Measurements from ENCODE around the gene NHSL2. TPM values are rescaled to one million over a fixed set of nuclear protein-coding genes. Genes with fewer than 3 reads are reported as not detected.

NHSL2 gene
- total RNA-seq, 2 experiments from 2014 or later, result 0.50 to 0.70 TPM

DNA sequence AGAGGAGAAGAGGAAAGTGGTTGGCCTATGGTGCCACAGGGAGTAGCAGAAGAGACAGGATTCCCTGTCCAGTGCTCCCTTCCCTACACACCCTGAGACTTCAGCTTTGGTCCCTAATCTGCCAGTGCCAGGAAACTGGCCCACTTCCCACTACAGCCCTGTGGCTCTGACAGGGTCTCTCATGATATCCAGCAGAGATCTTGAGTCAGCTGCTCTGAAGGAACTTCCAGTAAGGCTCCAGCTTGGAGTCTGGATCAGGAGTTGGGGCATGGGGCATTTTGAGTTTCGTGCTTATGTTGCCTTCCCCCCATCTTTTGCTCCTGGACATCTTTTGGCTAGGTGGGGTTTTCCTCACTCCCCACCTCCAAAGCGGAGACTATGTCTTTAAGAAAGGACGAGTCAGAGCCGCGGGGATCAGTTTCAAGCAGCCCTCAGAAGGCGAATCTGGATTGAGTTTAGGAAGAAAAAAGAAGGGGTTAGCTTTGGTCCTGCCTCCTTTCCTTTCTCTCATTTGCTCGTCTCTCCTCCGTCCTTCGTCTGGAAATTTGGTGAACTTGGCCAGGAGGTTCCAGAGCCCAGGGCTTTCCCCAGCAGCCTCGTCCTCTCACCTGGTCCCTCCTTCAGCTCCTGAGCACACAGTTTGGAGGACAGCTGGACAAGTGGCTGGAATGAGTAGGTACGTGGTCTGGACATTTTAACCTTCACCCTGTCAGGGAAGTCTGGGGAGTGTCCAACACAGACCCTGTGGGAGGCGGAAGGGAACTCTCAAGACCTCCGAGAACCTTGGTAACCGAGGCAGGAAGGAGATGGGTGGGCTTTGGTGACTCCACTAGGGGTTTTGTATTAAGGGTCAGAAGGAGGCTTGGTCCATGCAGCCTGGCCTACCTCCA, 116.6 kb downstream of the NHSL2 start:
- POLR2A ChIA-PET, result no interaction called here
- H3K36me3 Mint-ChIP-seq (ENCODE audit: low read depth), result no peaks in the 10 kb centered on the region
- H3K4me1 Mint-ChIP-seq (ENCODE audit: low read depth), result no peaks in the 10 kb centered on the region
- H3K9me3 Mint-ChIP-seq (ENCODE audit: insufficient read depth), result no peaks in the 10 kb centered on the region
- H3K27me3 Mint-ChIP-seq (ENCODE audit: low read depth), result peaks cover 6% of the 10 kb centered on the region
- DNase-seq (no peak), ATAC-seq (no peak)
- H3K4me3 Mint-ChIP-seq, result no peak overlapping the region
- CTCF ChIA-PET, result interaction anchor here (0.6 to 1.0 kb wide), 2 partner anchors 9 to 10 kb away, joined by 3 read pairs; no protein-coding TSS in a partner anchor
- no peak overlapping the region for H3K27ac Mint-ChIP-seq

DNA sequence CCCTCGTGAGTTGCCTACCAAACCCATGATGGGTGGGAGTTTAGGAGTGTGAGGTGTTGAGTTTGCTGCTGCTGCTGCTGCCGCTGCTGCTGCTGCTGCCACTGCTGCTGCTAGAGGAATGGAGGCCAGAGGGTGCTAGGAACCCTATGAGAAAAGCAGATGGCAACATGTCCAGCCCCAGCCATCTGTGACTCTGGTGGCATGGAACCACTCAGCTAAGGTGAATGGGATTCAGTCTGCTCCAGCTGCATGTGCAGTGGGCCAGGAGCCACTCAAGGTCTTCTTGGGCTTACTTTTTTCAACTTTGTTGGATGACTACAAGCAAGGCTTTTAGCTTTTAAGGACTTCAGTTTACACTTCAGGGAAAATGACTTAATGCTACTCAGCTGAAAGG, 117.3 kb downstream of the NHSL2 start:
- no peak for ATAC-seq
- POLR2A ChIA-PET, result no interaction called here

DNA sequence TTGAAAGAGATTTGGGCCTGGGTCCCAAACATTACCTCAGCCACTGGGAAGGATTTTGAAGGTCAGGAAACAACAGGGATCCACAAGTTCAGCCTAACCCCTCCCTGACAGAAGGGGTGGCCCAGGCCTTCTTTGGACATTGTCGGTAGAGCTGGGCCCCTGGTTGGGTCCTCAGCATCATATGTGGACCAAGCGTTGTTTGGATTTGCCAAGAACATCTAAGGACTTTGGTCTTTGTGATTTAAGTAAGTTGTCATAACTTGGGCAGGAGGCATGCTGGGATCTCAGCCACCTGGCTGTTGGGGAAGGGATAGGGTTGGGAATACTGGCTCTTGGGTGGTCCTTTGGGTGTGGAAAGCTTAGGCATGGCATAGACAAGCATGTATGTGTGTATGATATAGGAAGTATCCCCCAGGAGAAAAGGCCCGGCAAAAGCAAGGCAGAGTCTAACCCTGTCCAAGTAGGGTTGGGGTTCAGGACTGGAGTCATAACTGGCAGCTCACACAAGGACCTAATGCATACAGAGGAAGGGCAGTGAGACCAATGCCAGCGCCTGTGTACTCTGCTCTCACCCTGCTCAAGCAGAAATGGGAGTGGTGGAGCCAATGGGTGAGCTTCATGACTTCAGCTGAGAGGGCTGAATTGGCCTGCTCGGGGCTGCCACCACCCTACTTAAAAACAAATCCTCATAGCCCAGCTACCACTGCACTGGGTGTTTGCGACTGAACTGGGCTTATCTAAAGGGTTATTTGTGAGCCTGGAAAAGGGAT, 118.2 kb downstream of the NHSL2 start:
- no peak for ATAC-seq
- H3K9me3 Mint-ChIP-seq (ENCODE audit: insufficient read depth), result no peaks in the 10 kb centered on the region

More for the DNA sequence above, 117.3 kb downstream of the NHSL2 start:
- Mint-ChIP-seq H3K4me1 (ENCODE audit: low read depth) (no peaks in the 10 kb centered on the region), H3K27me3 (ENCODE audit: low read depth) (peaks cover 3% of the 10 kb centered on the region), H3K36me3 (ENCODE audit: low read depth) (no peaks in the 10 kb centered on the region), H3K27ac (no peak overlapping the region), H3K4me3 (no peak overlapping the region), H3K9me3 (ENCODE audit: insufficient read depth) (no peaks in the 10 kb centered on the region)
- no peak for DNase-seq
- CTCF ChIA-PET, result interaction anchor here (1.0 kb wide), 1 partner anchor 10 kb away, joined by 3 read pairs; no protein-coding TSS in a partner anchor

DNA sequence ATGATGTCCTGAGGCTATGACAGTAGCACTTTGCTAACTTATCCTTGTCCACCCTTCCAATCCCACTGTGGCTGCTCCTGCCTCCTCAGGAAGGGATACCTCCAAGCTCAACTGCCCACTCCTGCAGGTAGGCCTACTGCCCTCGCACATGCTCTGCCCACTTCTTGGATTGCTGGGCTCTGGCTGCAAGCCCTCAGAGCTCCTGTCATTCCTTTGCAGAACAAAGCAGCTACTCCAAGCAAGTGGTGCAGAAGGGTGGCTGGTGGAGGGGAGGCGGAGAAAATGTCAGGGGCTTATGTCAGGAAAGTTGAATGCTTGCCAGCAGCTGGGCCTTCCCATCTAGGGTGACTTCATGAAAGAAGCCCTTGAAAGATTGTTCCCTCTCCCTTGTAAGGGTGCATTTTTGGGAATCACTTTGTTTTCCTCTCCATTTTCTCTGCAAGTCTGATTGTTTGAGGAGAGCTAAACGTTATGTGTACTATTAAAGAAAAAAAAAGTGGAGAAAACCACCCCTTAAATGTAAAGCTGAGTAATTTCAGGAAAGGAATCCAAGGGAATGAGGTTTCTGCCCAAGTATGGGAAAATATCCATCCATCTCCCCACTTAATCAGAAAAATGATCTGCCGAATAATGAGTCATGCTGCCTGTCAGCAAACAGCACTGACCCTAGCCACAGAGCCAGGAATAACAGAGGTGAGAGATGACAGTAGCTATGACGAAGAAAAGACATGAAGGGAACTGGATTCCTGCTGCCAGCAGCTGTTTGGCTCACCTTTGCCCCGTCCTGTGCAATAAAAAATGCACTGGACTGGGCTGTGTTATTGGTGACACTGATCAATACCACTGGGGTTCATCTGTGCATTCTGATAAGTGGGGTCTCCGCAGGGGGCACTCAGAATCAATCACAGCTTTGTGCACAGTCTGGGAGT, 119.1 kb downstream of the NHSL2 start:
- no peaks in the 10 kb centered on the region for H3K27me3 Mint-ChIP-seq (ENCODE audit: low read depth)
- H3K36me3 Mint-ChIP-seq (ENCODE audit: low read depth), result no peaks in the 10 kb centered on the region
- no peak overlapping the region for H3K4me3 Mint-ChIP-seq
- no peak overlapping the region for H3K27ac Mint-ChIP-seq
- no peak for DNase-seq
- CTCF ChIA-PET, result no interaction called here
- POLR2A ChIA-PET, result no interaction called here
- H3K9me3 Mint-ChIP-seq (ENCODE audit: insufficient read depth), result no peaks in the 10 kb centered on the region
- no peaks in the 10 kb centered on the region for H3K4me1 Mint-ChIP-seq (ENCODE audit: low read depth)
- ATAC-seq, result no peak

More for the DNA sequence above, 118.2 kb downstream of the NHSL2 start:
- Mint-ChIP-seq H3K27me3 (ENCODE audit: low read depth) (no peaks in the 10 kb centered on the region), H3K36me3 (ENCODE audit: low read depth) (no peaks in the 10 kb centered on the region), H3K27ac (no peak overlapping the region), H3K4me1 (ENCODE audit: low read depth) (no peaks in the 10 kb centered on the region), H3K4me3 (no peak overlapping the region)
- ChIA-PET CTCF (interaction anchor here (0.7 to 1.0 kb wide), 2 partner anchors 11 to 99 kb away, joined by 3 read pairs; no protein-coding TSS in a partner anchor), POLR2A (no interaction called here)
- DNase-seq, result no peak

DNA sequence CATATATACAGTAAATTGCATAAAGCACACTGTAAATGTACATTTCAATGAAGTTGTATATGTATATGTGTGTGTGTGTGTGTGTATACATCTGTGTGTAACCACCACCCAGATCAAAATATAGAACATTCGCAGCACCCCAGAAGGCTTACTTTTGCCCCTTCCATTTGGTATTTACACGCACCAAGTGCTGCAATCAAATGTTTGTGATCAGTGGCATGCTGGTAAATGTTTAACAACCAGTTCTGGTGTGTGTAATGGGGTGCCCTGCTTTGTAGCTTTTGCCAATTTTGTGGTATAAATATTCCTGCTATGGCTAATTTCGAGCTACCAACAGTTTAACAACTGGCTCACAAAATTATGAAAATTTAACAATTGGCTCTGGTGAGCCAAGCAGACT, 119.8 kb downstream of the NHSL2 start:
- ChIA-PET CTCF (interaction anchor here (1.6 kb wide), 1 partner anchor 75 kb away, joined by 3 read pairs; no protein-coding TSS in a partner anchor), POLR2A (no interaction called here)
- Mint-ChIP-seq H3K4me3 (no peak overlapping the region), H3K4me1 (ENCODE audit: low read depth) (no peaks in the 10 kb centered on the region), H3K27me3 (ENCODE audit: low read depth) (peaks cover 2% of the 10 kb centered on the region), H3K36me3 (ENCODE audit: low read depth) (no peaks in the 10 kb centered on the region), H3K27ac (no peak overlapping the region), H3K9me3 (ENCODE audit: insufficient read depth) (no peaks in the 10 kb centered on the region)
- ATAC-seq (no peak), DNase-seq (no peak)

DNA sequence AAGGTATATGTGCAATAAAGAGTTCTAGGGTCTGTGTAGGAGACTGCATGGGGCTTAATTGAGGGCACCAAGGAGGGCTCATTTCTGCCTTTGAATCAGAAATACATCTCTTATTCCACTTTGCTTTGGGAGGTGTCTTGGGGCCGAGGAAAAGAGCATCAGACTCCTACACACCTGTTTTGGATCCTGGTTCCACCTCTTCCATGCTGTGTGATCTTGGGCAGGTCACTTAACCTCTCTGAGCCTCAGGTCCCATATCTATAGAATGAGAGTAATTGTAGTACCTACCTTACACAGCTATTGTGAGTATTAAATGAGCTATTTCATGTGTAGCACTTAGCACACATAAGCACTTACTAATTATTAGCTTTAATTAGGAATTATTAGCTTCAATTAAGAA, 120.5 kb downstream of the NHSL2 start:
- no peak for ATAC-seq
- DNase-seq, result no peak
- Mint-ChIP-seq H3K4me1 (ENCODE audit: low read depth) (no peaks in the 10 kb centered on the region), H3K4me3 (no peak overlapping the region), H3K27me3 (ENCODE audit: low read depth) (peaks cover 2% of the 10 kb centered on the region), H3K36me3 (ENCODE audit: low read depth) (no peaks in the 10 kb centered on the region), H3K9me3 (ENCODE audit: insufficient read depth) (no peaks in the 10 kb centered on the region), H3K27ac (no peak overlapping the region)
- CTCF ChIA-PET, result interaction anchor here (0.7 to 1.6 kb wide), 3 partner anchors 9 to 96 kb away, joined by 3 read pairs; no protein-coding TSS in a partner anchor
- POLR2A ChIA-PET, result no interaction called here

DNA sequence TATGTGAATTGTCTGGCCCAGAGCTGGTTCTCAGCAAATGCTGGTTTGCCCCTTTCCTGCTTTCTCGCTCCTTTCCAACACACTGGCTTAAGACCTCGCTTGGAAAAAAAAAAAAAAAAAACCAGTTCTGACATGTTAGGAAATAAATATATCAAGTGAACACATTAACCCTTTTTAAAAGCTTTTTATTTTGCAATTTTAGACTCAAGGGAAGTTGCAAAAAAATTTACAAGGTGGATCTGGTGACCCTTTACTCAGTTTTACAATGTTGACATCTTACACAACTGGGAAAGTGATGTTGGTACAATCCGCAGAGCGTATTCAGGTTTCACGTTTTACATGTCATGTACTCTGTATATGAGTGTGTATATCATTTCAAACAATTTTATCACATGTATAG, 121.0 kb downstream of the NHSL2 start:
- no peaks in the 10 kb centered on the region for H3K9me3 Mint-ChIP-seq (ENCODE audit: insufficient read depth)
- CTCF ChIA-PET, result interaction anchor here (1.1 to 1.6 kb wide), 2 partner anchors 74 to 95 kb away, joined by 3 read pairs; no protein-coding TSS in a partner anchor
- peaks cover 6% of the 10 kb centered on the region for H3K27me3 Mint-ChIP-seq (ENCODE audit: low read depth)
- POLR2A ChIA-PET, result interaction anchor here (0.7 kb wide), 1 partner anchor 115 kb away, joined by 3 read pairs; no protein-coding TSS in a partner anchor
- DNase-seq (no peak), ATAC-seq (no peak)
- H3K27ac Mint-ChIP-seq, result no peak overlapping the region
- no peaks in the 10 kb centered on the region for H3K36me3 Mint-ChIP-seq (ENCODE audit: low read depth)
- H3K4me3 Mint-ChIP-seq, result no peak overlapping the region
- H3K4me1 Mint-ChIP-seq (ENCODE audit: low read depth), result no peaks in the 10 kb centered on the region

DNA sequence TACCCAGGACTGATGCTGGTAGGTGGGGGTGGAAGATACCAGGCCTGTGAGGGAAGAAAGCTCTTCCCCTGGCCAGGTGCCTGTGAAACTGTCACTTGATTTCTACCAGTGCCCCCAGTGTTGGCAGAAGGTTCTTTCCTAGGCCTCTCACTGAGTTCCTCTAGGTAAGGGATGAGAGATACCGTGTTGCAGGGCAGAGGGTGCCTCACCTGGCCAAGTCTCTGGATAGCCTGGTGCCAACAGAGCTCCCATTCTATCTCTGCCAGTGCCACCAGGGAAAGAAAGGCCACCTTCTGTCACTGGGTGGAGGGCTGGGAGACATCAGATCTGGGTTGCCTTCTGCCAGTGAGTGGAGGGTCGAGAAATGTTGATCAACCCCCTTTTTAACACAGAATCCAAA, 127.0 kb downstream of the NHSL2 start:
- no peaks in the 10 kb centered on the region for H3K36me3 Mint-ChIP-seq (ENCODE audit: low read depth)
- ATAC-seq (no peak), DNase-seq (no peak)
- POLR2A ChIA-PET, result no interaction called here
- no peak overlapping the region for H3K4me3 Mint-ChIP-seq
- H3K4me1 Mint-ChIP-seq (ENCODE audit: low read depth), result no peaks in the 10 kb centered on the region
- H3K27me3 Mint-ChIP-seq (ENCODE audit: low read depth), result peaks cover 17% of the 10 kb centered on the region
- no peak overlapping the region for H3K27ac Mint-ChIP-seq
- H3K9me3 Mint-ChIP-seq (ENCODE audit: insufficient read depth), result no peaks in the 10 kb centered on the region
- CTCF ChIA-PET, result interaction anchor here (1.2 kb wide), 1 partner anchor 15 kb away, joined by 4 read pairs; no protein-coding TSS in a partner anchor

DNA sequence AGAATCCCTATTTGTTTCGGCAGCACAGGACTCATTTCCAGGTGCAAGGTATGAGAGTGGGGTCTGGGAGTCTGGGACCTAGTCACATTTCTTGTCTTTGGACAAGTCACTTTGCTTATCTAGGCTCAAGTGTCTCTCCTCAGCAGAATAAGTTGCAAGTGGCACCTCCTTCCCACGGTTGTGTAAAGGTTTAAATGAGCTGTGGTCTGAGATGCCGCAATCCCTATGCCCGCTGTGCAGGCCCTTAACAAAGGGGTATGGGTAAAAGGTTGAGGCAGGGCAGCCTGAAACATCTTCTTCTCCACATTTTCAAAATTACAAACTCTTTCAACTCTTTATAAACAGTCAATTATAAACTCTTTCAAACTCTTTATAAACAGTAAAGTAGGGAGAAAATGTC, 127.4 kb downstream of the NHSL2 start:
- Mint-ChIP-seq H3K27ac (no peak overlapping the region), H3K4me3 (no peak overlapping the region), H3K27me3 (ENCODE audit: low read depth) (peaks cover 17% of the 10 kb centered on the region), H3K9me3 (ENCODE audit: insufficient read depth) (no peaks in the 10 kb centered on the region), H3K4me1 (ENCODE audit: low read depth) (no peaks in the 10 kb centered on the region), H3K36me3 (ENCODE audit: low read depth) (no peaks in the 10 kb centered on the region)
- ATAC-seq (no peak), DNase-seq (no peak)
- CTCF ChIA-PET, result interaction anchor here (1.2 kb wide), 1 partner anchor 15 kb away, joined by 4 read pairs; no protein-coding TSS in a partner anchor
- POLR2A ChIA-PET, result no interaction called here

DNA sequence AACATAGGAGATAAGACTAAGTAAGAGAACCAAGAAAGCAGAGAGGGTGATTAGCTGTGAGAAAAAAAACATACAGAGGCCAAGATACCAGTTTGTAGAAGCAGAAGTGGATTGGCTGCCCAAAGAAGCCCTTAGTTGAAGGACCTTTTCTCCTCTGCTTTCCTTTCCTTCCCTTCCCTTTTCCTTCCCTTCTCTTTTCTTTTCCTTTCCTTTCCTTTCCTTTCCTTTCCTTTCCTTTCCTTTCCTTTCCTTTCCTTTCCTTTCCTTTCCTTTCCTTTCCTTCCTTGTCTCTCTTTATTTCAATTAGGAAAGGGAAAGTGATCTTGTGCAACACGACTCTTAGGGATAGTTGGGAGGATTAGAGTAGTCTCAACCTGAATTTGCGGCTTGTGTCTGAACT, 128.2 kb downstream of the NHSL2 start:
- H3K4me3 Mint-ChIP-seq, result no peak overlapping the region
- H3K4me1 Mint-ChIP-seq (ENCODE audit: low read depth), result no peaks in the 10 kb centered on the region
- DNase-seq, result no peak
- ChIA-PET CTCF (no interaction called here), POLR2A (no interaction called here)
- no peaks in the 10 kb centered on the region for H3K36me3 Mint-ChIP-seq (ENCODE audit: low read depth)
- H3K27ac Mint-ChIP-seq, result no peak overlapping the region
- H3K9me3 Mint-ChIP-seq (ENCODE audit: insufficient read depth), result no peaks in the 10 kb centered on the region
- ATAC-seq, result no peak
- H3K27me3 Mint-ChIP-seq (ENCODE audit: low read depth), result peaks cover 19% of the 10 kb centered on the region

DNA sequence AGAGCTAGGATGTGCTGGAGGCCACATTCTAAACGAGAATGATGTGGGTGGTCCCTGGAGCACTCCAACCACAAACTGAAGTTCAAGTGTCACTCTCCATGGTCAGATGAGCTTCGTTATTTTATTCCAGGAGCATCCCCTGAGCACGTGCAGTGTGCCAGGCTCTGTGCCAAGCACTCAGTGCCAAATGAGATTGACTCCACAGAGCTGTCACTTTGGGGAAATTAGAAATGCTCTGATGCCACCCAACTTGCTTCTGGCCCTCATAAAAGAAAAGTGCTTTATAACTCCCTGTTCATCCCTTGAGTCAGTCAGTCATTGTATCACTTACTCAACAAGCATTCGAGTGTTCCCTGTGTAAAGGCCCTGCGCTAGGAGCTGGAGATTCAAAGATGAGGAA, 129.9 kb downstream of the NHSL2 start:
- no peaks in the 10 kb centered on the region for H3K9me3 Mint-ChIP-seq (ENCODE audit: insufficient read depth)
- H3K4me3 Mint-ChIP-seq, result no peak overlapping the region
- no peak overlapping the region for H3K27ac Mint-ChIP-seq
- DNase-seq (no peak), ATAC-seq (no peak)
- peaks cover 19% of the 10 kb centered on the region for H3K27me3 Mint-ChIP-seq (ENCODE audit: low read depth)
- no peaks in the 10 kb centered on the region for H3K36me3 Mint-ChIP-seq (ENCODE audit: low read depth)
- ChIA-PET POLR2A (no interaction called here), CTCF (no interaction called here)
- no peaks in the 10 kb centered on the region for H3K4me1 Mint-ChIP-seq (ENCODE audit: low read depth)

Measured in activated CD8-positive, alpha-beta T cell treated with anti-CD3 and anti-CD28 coated beads, Interleukin-2, amount 10 ng/mL, durations not matched to agents 7 days and 5 days (primary cell).